HL-60 (cell line): ENCODE results near the gene SECTM1.

Experiments
- DNase-seq, 2 experiments: peaks; one replicate each; pipeline ENCODE4 v3.0.0-alpha.2; 2010 to 2020; ENCODE audit warnings: low read depth in 1 of 2, low spot score in 1 of 2
- H3K27ac ChIP-seq: fragments of 250-450 bp; sonication (Bioruptor Pico); replicated peaks from 2 replicates; pipeline ENCODE4 v1.5.1; 2020; ENCODE audit warnings: mild to moderate bottlenecking, moderate library complexity
- H3K27me3 ChIP-seq: fragments of 250-450 bp; sonication (Bioruptor Pico); 2 replicates; pipeline ENCODE4 v1.5.1; 2021; ENCODE audit warnings: mild to moderate bottlenecking, moderate library complexity; ENCODE audit not compliant: insufficient read depth, poor library complexity, severe bottlenecking
- H3K4me3 ChIP-seq: replicated peaks from 2 replicates; pipeline ENCODE4 v1.5.1; 2011; ENCODE audit warnings: mild to moderate bottlenecking, control low read depth, low read length; ENCODE audit not compliant: insufficient read depth
- CTCF ChIP-seq: IDR thresholded peaks from one replicate; pipeline ENCODE4 v1.5.1; 2011; ENCODE audit warnings: low read length, control low read depth, inconsistent platforms; ENCODE audit not compliant: insufficient read depth
- GABPA ChIP-seq: IDR thresholded peaks from 2 replicates; pipeline ENCODE4 v1.6.1; 2012; ENCODE audit warnings: low read depth
- POLR2AphosphoS5 ChIP-seq: IDR thresholded peaks from 2 replicates; pipeline ENCODE4 v1.6.1; 2012; ENCODE audit warnings: low read depth
- REST ChIP-seq: IDR thresholded peaks from 2 replicates; pipeline ENCODE4 v1.6.1; 2012; ENCODE audit warnings: low read depth; ENCODE audit not compliant: insufficient replicate concordance
- SPI1 ChIP-seq: IDR thresholded peaks from 2 replicates; pipeline ENCODE4 v1.6.1; 2012; ENCODE audit warnings: low read depth, mild to moderate bottlenecking, borderline replicate concordance

SECTM1 gene

GRCh38 chr17:82301300-82301915, 32.2 kb downstream of the SECTM1 start:
- Histone ChIP-seq H3K4me3 (no peak overlapping the region), H3K27me3 (no peaks in the 10 kb centered on the region), H3K27ac (no peak overlapping the region)
- DNase-seq, result no peak
- TF ChIP-seq SPI1, result no peak
- no peak for TF ChIP-seq GABPA
- no peak for TF ChIP-seq POLR2AphosphoS5
- no peak for TF ChIP-seq CTCF
- TF ChIP-seq REST, result no peak

- Histone ChIP-seq H3K27me3 (no peaks in the 10 kb centered on the region), H3K27ac (no peak overlapping the region), H3K4me3 (no peak overlapping the region)
- TF ChIP-seq SPI1, result no peak
- peak; percentile 67 for TF ChIP-seq CTCF
- peak in 1 of 2 experiments; percentile 65 for DNase-seq
These were observed 32.8 kb downstream of the SECTM1 start for GRCh38 chr17:82300707-82301270.

- Histone ChIP-seq H3K4me3 (no peak overlapping the region), H3K27ac (no peak overlapping the region), H3K27me3 (no peaks in the 10 kb centered on the region)
- no peak for TF ChIP-seq SPI1
- no peak for TF ChIP-seq POLR2AphosphoS5
- no peak for DNase-seq
These were observed 33.3 kb downstream of the SECTM1 start for GRCh38 chr17:82300228-82300627.

GRCh38 chr17:82299452-82299851, 34.1 kb downstream of the SECTM1 start:
- Histone ChIP-seq H3K27me3 (no peaks in the 10 kb centered on the region), H3K27ac (no peak overlapping the region), H3K4me3 (no peak overlapping the region)
- no peak for DNase-seq
- TF ChIP-seq POLR2AphosphoS5 (no peak), GABPA (no peak), REST (no peak), CTCF (no peak)
